ENCODE results near the gene GATAD2A.

The GATAD2A gene

DNA sequence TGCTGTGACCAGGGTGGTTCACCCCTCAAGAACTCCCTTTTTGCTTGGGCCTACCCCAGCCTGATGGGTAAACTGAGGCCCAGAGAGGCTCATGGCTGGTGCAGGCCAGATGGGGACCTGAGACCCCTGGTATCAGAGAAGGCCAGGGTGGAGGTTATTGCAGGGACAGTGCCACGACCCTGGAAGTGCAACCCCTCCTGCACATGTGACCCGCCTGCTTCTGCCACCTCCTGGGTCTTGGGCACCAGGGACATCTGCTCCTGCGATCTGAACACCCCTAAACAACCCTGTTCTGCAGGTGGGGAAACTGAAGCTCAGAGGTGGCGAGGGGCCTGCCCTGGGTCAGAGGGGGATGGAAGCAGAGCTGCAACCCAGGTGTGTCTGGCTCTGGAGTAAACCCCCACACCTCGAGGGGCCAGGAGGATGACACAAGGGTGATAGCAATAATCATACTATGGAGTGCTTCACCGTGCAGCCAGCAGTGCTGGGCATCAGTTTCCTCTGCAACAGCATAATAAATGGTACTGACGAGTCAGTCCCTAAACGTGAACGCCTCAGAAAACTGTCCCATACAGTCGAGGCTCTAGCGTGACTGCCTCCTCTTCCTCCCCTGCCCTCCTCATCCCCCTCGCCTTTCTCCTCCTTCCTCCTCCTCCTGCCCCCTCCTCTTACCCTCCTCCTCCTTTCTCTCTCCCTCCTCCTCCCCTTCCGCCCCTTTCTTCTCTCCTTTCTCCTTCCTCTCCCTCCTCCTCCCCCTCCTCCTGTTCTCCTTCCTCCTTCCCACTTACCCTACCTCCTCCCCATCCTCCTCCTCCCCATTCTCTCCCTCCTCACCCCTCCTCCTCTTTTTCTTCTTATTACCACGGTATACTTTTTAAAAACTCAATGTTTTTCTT, 127.6 kb downstream of the GATAD2A start:
- no peak for DNase-seq (ENCODE audit: low spot score)

DNA sequence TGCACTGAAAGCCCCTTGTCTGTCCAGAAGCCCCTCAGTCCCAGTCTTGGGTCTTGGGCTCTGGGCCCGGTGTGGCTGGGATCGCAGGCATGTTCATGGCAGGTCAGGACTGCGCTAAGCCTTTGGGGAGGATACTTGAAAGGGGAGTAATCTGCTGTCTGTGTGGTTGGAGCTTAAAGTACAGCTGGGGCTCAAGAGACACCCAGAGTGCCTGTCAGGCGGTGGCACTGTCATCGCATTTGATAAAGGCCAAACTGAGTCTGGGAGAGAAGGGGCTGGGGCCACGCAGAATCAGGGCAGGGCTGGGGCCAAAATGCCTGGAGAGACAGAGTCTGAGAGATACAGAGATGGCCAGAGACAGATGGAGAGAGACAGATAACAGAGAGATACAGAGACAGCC, 128.4 kb downstream of the GATAD2A start:
- DNase-seq (ENCODE audit: low spot score), result no peak

DNA sequence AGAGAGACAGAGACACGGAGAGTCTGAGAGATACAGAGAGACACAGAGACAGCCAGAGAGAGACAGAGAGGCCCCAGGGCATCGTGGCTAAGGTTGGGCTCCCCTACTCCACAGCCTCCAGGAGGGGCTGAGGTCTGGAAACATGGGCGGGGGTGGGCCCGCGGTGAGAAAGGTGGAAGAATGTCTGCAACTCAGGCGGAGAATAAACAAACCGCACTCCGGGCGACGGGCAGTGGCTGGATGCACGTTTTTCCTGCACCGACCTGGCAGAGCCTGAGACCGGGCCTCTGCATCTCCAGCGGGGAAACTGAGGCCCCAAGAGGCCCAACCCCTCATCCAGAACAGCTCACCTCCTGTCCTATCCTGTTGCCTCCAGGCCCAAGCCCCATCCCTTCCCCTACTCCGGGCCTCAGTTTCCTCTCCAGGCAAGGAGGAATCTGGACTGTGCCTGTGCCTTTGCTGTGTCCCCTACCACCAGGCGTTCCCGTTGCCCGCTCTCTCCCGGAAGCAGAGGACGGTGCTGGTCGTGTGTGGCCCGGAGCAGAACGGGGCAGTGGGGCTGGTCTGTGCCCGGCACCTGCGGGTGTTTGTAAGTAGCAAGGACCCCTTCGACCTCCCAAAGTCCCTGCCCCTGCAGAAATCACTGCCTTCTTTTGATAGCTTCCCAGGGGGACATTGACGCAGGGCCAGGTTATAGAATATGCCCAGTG, 129.2 kb downstream of the GATAD2A start:
- no peak for DNase-seq (ENCODE audit: low spot score)

DNA sequence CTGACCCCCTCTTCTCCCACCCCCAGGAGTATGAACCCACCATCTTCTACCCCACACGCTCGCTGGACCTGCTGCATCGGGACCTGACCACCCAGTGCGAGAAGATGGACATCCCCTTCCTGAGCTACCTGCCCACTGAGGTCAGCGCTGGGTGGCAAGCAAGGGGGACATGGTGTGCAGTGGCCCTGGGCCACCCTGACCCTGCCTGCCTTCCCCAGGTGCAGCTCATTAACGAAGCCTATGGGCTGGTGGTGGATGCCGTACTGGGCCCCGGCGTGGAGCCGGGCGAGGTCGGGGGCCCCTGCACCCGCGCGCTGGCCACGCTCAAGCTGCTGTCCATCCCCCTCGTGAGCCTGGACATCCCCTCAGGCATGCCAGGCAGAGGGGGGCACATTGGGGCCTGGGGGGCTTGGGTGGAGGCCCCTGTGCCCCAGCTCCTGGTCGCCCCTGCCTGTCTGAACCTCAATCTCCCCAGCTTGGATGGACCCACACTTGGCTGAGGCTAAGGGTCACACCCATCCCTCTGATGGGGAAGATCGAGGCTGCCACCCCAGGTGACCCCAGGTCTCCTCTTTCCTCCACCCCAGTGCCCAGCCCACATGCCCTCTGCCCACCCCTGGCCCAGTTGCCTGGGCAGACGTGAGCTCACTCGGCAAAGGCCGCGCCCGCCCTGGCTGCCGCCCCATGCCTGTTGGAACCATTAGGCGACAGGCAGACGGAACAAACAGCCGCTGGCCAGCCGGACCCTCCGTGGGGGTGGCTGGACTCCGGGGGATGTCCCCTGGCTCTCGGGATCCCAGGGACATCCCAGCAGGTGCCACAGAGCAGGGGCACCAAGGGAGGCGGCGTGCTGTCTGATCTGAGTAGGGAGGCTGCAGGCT, 130.1 kb downstream of the GATAD2A start:
- DNase-seq (ENCODE audit: low spot score), result no peak

DNA sequence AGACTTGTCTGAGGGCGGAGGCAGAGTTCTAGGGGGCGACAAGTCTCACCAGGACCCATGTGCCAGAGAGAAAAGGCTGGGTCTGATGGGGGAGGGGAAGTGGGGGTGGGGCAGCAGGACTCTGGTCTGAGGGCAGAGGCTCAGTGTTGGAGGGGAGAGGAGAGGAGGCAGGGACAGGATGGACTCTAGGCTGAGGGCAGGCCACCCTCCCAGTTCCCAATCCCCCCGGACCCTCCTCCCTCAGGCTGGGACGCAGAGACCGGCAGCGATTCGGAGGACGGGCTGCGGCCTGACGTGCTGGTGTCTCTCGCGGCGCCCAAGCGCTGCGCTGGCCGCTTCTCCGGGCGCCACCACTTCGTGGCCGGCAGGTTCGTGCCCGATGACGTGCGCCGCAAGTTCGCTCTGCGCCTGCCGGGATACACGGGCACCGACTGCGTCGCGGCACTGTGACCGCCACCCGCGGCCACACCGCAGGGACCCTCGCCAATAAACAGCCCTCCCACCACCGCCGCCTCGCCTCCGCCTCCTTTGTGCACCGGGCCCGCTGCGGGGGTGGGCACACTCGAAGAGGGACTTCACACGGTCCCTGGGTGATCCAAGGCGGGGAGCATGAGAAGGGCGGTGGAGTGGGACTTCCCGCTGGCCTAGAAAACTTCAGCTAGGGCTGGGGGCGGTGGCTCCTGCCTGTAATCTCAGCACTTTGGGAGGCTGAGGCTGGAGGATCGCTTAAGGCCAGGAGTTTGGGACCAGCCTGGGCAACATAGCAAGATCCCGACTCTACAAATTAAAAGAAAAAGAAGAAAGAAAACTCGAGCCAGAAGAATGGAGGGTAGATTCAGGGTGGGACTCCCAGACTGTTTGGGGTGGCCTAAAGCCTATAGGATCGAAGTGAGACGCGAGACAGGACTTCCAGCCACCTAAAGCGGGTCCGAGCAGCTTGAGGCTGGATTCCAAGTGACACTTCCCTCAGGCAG, 131.9 kb downstream of the GATAD2A start:
- DNase-seq (ENCODE audit: low spot score), result no peak

DNA sequence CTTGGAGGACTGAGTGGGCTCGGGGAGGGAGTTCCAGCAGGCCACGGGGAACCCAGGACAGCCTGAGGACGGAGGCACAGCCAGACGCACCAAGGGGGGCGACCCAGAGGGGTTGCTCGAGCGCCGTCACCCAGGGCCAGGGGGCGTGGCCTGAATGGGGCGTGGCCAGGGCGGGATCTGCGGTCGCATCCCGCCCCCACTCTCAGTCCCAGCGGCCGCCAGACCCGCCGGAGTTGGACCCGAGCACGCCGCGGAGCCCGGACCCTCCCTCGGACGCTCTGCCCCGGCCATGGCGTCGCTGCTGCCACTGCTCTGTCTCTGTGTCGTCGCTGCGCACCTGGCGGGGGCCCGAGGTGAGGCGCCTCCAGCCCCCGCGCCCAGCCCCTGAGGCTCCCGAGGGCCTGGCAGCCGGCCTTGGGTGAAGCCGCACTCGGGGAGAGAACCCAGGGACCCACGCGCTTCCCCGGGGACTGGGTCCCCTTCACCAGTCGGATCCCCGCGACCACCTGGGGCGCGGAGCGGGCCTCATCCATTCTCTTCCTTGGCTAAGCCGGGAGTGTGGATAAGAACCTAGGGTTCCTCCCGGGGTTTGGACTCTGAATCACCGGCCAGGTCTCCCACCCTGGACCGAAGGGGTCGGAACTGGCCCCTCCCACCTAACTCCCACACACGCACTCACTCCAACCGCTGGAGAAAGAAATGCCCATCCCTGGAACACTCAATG, 132.7 kb downstream of the GATAD2A start, which contains the start of gene CILP2:
Gene CILP2 (plus strand): TSS at position 205 of the 724 bp plus-strand sequence. CDS start 85 bp downstream, at position 290.
- no peak for DNase-seq (ENCODE audit: low spot score)

DNA sequence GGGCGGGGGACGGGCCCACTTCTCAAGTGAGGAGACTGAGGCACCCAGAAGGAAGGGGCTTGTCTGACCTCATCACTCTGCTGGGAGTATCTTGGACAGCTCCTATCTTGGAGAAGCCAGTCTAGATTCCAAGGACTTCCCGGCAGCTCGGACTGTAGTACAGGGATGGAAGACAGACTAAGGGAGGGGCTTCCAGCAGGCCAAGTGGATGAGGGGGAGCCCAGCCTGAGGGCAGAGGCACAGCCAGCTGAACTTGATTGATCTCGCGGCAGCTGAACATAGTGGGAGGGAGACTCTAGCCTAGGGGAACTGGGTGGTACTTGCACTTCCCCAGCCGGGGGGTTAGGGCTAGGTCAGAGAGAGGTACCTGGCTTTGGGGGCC, 133.3 kb downstream of the GATAD2A start:
- DNase-seq (ENCODE audit: low spot score), result no peak

DNA sequence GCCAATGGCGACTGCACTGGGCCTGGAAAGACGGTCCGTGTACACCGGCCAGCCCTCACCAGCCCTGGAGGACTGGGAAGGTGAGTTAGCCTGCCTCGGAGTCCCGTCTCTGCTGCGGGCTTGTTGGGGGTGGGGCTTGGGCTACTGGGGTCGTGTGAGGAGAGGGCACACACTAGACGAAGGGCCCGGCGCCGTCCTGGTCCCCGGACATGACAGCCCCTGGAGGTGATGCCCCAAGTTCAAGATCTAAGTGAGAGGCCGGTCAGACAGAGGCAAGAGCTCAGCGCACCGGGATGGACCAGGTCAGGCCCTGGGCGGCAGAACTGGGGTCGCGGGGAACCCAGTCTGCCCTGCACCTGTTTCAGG, 134.2 kb downstream of the GATAD2A start:
- DNase-seq (ENCODE audit: low spot score), result no peak

DNA sequence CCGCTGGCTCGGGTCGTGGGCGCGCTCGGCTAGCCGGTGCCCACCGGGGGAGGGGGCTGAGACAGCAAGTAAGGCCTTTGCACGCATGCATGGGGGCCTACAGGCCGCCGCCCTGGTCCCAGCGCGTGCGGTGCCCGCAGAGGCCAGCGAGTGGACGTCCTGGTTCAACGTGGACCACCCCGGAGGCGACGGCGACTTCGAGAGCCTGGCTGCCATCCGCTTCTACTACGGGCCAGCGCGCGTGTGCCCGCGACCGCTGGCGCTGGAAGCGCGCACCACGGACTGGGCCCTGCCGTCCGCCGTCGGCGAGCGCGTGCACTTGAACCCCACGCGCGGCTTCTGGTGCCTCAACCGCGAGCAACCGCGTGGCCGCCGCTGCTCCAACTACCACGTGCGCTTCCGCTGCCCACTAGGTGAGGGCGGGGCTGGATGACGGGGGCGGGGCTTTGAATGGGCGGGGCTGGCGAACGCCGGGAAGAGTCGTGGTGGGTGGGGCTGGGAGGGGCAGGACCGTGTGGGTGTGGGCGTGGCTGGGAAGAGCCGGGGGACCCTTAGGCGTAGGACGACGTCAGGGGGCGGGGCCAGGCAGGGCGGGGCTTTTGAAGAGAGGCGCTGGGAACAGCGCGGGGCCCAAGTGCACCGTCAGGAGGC, 134.7 kb downstream of the GATAD2A start:
- DNase-seq (ENCODE audit: low spot score), result no peak

DNA sequence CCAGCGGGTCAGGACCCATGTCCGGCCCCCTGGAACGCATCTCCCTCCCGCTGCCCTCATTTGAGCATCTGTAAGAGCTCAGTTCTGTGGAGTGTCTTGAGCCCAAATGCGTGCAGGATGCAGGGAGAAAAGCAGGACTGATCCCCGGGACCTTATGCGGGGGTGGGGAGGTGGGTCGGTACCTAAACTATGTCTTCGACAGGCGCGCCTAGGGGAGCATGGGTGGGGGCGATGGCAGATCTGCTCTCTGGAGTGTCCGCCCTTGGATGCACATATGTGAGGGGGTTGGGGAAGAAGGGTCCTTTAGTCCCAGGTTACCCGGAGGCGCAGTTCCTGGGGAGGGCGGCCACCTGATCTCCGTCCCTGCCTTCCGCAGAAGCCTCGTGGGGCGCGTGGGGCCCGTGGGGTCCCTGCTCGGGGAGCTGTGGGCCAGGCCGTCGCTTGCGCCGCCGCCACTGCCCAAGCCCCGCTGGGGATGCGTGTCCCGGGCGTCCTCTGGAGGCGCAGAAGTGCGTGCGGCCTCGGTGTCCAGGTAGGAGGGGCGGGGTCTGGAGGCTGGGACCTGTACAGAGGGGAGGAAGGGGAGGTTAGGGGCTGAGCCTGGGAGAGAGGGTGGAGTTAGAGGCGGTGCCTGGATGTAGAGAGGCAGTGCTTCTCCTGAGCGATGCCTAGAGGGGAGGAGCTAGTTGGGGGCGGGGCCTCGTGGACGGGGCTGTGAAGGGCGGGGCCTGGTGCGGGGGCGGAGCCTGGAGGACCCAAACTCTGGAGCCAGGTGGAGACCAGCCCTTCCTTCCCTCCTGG, 135.4 kb downstream of the GATAD2A start:
- no peak for DNase-seq (ENCODE audit: low spot score)

DNA sequence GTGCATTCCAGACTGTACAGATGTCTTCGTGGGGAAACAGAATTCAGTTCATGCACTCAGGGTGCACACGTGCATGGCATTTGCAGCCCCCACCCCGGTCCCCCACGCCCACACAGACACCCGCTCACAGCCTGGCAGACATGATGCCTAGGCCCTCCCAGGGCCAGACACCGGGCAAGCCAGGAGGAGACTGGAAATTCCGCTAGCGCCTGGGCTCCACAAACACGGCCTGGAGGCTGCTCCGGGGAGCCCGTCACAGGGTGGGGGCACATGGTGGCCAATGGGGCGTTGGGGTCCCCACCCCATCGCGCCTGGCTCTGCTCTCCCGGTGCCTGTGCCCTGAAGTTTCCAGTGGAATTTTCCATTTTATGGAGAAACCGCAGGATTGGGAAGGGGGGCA, 136.1 kb downstream of the GATAD2A start:
- DNase-seq (ENCODE audit: low spot score), result no peak

DNA sequence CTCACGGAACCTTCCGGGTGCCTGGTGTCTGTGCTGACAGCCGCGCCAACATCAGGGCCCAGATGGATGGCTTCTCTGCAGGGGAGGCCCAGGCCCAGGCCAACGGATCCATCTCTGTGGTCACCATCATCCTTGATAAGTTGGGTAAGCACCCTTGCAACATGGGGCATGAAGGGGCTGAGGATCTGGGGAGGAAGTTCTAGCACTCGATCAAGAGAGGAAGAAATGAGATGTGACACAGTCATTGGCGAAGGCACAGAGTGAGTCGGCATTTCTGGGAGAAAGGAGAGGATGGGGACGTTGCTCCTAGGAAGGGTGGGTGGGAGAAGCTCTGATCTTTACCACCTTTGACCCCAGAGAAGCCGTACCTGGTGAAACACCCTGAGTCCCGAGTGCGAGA, 137.0 kb downstream of the GATAD2A start:
- no peak for DNase-seq (ENCODE audit: low spot score)

DNA sequence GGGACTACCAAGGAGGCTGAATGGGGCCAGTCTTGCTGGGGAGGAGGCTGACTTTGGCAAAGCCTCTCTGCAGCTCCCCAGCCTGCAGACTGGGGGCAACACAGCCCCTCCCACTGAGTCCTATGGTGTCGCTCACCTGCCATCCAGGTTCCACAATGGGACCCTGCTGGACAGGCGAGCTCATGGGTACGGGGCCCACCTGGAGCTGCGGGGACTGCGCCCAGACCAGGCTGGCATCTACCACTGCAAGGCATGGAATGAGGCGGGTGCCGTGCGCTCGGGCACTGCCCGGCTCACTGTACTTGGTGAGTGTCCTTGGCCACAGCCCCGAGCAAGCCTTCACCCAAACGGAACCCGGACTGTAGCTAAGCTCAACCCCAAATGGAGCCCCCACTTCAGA, 137.6 kb downstream of the GATAD2A start:
- no peak for DNase-seq (ENCODE audit: low spot score)

DNA sequence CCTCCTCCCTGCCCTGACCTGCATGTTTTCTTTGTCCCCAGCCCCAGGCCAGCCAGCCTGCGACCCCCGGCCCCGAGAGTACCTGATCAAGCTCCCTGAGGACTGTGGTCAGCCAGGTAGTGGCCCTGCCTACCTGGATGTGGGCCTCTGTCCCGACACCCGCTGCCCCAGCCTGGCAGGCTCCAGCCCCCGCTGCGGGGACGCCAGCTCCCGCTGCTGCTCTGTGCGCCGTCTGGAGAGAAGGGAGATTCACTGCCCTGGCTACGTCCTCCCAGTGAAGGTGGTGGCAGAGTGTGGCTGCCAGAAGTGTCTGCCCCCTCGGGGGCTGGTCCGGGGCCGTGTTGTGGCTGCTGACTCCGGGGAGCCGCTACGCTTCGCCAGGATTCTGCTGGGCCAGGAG, 138.2 kb downstream of the GATAD2A start:
- DNase-seq (ENCODE audit: low spot score), result no peak

DNA sequence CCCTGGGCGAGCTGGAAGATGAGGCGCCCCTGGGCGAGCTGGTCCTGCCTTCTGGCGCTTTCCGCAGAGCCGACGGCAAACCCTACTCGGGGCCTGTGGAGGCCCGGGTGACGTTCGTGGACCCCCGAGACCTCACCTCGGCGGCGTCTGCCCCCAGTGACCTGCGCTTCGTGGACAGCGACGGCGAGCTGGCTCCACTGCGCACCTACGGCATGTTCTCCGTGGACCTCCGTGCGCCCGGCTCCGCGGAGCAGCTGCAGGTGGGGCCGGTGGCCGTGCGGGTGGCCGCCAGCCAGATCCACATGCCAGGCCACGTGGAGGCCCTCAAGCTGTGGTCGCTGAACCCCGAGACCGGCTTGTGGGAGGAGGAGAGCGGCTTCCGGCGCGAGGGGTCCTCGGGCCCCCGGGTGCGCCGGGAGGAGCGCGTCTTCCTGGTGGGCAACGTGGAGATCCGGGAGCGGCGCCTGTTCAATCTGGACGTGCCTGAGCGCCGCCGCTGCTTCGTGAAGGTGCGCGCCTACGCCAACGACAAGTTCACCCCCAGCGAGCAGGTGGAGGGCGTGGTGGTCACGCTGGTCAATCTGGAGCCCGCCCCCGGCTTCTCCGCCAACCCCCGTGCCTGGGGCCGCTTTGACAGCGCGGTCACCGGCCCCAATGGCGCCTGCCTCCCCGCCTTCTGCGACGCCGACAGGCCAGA, 138.9 kb downstream of the GATAD2A start:
- DNase-seq (ENCODE audit: low spot score), result no peak

DNA sequence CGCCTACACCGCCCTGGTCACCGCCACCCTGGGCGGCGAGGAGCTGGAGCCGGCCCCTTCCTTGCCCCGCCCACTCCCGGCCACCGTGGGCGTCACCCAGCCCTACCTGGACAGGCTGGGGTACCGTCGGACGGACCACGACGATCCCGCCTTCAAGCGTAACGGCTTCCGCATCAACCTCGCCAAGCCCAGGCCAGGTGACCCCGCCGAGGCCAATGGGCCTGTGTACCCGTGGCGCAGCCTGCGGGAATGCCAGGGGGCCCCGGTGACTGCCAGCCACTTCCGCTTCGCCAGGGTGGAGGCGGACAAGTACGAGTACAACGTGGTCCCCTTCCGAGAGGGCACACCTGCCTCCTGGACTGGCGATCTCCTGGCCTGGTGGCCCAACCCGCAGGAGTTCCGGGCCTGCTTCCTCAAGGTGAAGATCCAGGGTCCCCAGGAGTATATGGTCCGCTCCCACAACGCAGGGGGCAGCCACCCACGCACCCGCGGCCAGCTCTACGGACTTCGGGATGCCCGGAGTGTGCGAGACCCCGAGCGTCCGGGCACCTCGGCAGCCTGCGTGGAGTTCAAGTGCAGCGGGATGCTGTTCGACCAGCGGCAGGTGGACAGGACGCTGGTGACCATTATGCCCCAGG, 139.6 kb downstream of the GATAD2A start:
- DNase-seq (ENCODE audit: low spot score), result no peak

DNA sequence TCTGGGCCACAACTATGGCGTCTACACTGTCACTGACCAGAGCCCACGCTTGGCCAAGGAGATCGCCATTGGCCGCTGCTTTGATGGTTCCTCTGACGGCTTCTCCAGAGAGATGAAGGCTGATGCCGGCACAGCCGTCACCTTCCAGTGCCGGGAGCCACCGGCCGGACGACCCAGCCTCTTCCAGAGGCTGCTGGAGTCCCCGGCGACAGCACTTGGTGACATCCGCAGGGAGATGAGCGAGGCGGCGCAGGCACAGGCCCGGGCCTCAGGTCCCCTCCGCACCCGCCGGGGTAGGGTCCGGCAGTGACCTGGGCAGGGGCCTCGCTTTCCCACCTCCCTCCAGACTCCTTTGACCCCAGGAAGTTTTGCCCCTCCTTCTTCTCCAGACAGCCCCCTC, 140.2 kb downstream of the GATAD2A start:
- DNase-seq (ENCODE audit: low spot score), result no peak

DNA sequence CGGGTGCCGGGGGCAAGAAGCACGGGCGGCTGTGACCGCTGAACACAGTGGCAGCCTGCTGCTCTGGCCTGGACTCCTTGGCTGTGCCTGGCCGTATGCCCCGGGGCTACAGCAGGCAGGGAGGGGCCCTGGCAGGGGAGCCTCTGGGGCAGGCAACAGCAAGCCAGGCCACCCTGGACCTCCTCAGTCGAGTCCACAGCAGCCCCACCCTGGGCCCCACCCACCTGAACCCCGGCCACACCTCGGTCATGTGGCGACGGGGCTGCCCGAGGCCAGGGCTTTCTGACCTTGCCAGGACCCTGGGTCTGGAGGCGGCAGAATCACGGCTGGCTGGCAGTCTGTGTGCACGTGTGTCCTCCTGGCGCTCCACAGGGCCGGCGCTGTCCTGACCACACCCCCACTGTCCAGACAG, 141.3 kb downstream of the GATAD2A start:
- no peak for DNase-seq (ENCODE audit: low spot score)

Data from hepatic stellate cell (primary cell).